HepG2 (cell line): Measurements from ENCODE around the gene NUB1. TPM values are rescaled to one million over a fixed set of nuclear protein-coding genes. Genes with fewer than 3 reads are reported as not detected.

Experiments used
- ATAC-seq: fragments of 200-7000 bp; cut with Tn5 transposase; 3 replicates; pipeline ENCODE4 v1.9.1; 2020; ENCODE audit warnings: mild to moderate bottlenecking, moderate library complexity
- BruUV-seq: library from RNA; stranded (reverse); fragments of 400-500 nt; replicated peaks from 2 replicates; lab custom pipeline; 2021; lab: Mats Ljungman, UMichigan
- CTCF ChIA-PET: fragments of 300-600 bp; formaldehyde crosslinking; extraction: SDS; loops from one replicate; lab custom pipeline; 2021; ENCODE audit warnings: low total read pairs, inconsistent platforms, low intra/inter-chr PET ratio; lab: Yijun Ruan, JAX
- POLR2A ChIA-PET: fragments of 350-600 bp; sonication (Branson Sonifier 250); formaldehyde crosslinking; loops from one replicate; lab custom pipeline; 2020; ENCODE audit warnings: antibody characterized with exemption, inconsistent platforms; lab: Yijun Ruan, JAX
- DNase-seq: peaks from one replicate; pipeline ENCODE4 v3.0.0-alpha.2; 2015; ENCODE audit warnings: low spot score
- FAIRE-seq: peaks from 3 replicates; lab custom pipeline; 2011; peaks lifted over from hg19 to GRCh38; lab: Jason Lieb, UNC
- H2AFZ ChIP-seq: one replicate; pipeline ENCODE4 v1.6.1; 2011; ENCODE audit warnings: low read length, inconsistent platforms
- H3K27ac ChIP-seq: fragments of 300-600 bp; 3 replicates; pipeline ENCODE4 v1.8.0; 2011; ENCODE audit warnings: mixed run types, mild to moderate bottlenecking, mixed read lengths, low read length, inconsistent platforms; ENCODE audit not compliant: insufficient read depth; ENCODE audit errors: extremely low read length
- H3K27me3 ChIP-seq, 2 experiments: fragments of 200-600 bp in 1 of 2; 2 replicates in 1 of 2; 3 replicates in 1 of 2; pipeline versions ENCODE4 v1.6.0 to v1.8.0; 2011; ENCODE audit warnings: low read length in 2 of 2, mild to moderate bottlenecking in 2 of 2, moderate library complexity in 2 of 2, inconsistent platforms in 1 of 2; ENCODE audit not compliant: insufficient read depth in 2 of 2, control insufficient read depth in 1 of 2
- H3K36me3 ChIP-seq, 2 experiments: fragments of 200-600 bp in 1 of 2; replicated peaks in 1 of 2; 2 replicates in 1 of 2; 3 replicates in 1 of 2; pipeline versions ENCODE4 v1.5.1 to v1.8.0; 2011; ENCODE audit warnings: low read length in 2 of 2, inconsistent platforms in 1 of 2; ENCODE audit not compliant: insufficient read depth in 2 of 2, control insufficient read depth in 1 of 2
- H3K4me1 ChIP-seq: 2 replicates; pipeline ENCODE4 v1.5.1; 2012; ENCODE audit warnings: low read length, inconsistent platforms; ENCODE audit not compliant: insufficient read depth
- H3K4me2 ChIP-seq: 2 replicates; pipeline ENCODE4 v1.6.0; 2011; ENCODE audit warnings: low read depth, low read length, inconsistent platforms
- H3K4me3 ChIP-seq, 3 experiments: fragments of 200-600 bp in 1 of 3; sonication (generic), shearing (Covaris generic) in 1 of 3; replicated peaks in 1 of 3; 2 replicates each; pipeline ENCODE4 v1.5.1; 2011 to 2016; ENCODE audit warnings: low read length in 3 of 3, inconsistent platforms in 2 of 3, low read depth in 2 of 3, mild to moderate bottlenecking in 2 of 3, control low read depth in 1 of 3, mixed read lengths in 1 of 3; ENCODE audit not compliant: insufficient read depth in 1 of 3
- H3K79me2 ChIP-seq: one replicate; pipeline ENCODE4 v1.6.1; 2011; ENCODE audit warnings: low read length, inconsistent platforms; ENCODE audit not compliant: insufficient read depth
- H3K9ac ChIP-seq: 2 replicates; pipeline ENCODE4 v1.6.0; 2011; ENCODE audit warnings: mild to moderate bottlenecking, low read depth, low read length, inconsistent platforms; ENCODE audit not compliant: insufficient read depth
- H3K9me3 ChIP-seq: 2 replicates; pipeline ENCODE4 v1.5.1; 2012; ENCODE audit warnings: mild to moderate bottlenecking, low read length
- H4K20me1 ChIP-seq: 2 replicates; pipeline ENCODE4 v1.6.0; 2011; ENCODE audit warnings: inconsistent platforms, mild to moderate bottlenecking, low read length, moderate library complexity; ENCODE audit not compliant: insufficient read depth
- ASH2L ChIP-seq: fragments of 300-600, 200-600 bp; sonication (generic); IDR thresholded peaks from 2 replicates; pipeline ENCODE4 v1.7.0; 2017; ENCODE audit warnings: low read depth, mild to moderate bottlenecking, moderate library complexity, mixed read lengths, low read length; ENCODE audit not compliant: insufficient read length
- DBP ChIP-seq: sonication (generic); formaldehyde crosslinking; IDR thresholded peaks from 2 replicates; pipeline ENCODE4 v1.4.0; 2020; ENCODE audit warnings: missing genetic modification reagents; ENCODE audit errors: not compliant biosample characterization
- E2F5 ChIP-seq: sonication (generic); formaldehyde crosslinking; conservative IDR thresholded peaks from 2 replicates; pipeline ENCODE4 v1.4.0; 2020; ENCODE audit warnings: missing genetic modification reagents
- FOXP1 ChIP-seq, 2 experiments: fragments of 450-650 bp in 1 of 2; IDR thresholded peaks; 2 replicates each; pipeline ENCODE4 v1.6.1; 2017 to 2018; ENCODE audit warnings: antibody characterized with exemption in 1 of 2
- GATA4 ChIP-seq: sonication (generic); IDR thresholded peaks from 2 replicates; pipeline ENCODE4 v1.6.1; 2016; ENCODE audit warnings: antibody characterized with exemption, low read depth, borderline replicate concordance
- IRF9 ChIP-seq: sonication (generic); formaldehyde crosslinking; IDR thresholded peaks from 2 replicates; pipeline ENCODE4 v1.8.0; 2022; ENCODE audit warnings: missing genetic modification reagents, mild to moderate bottlenecking, borderline replicate concordance
- MEF2D ChIP-seq: sonication (generic); formaldehyde crosslinking; IDR thresholded peaks from 2 replicates; pipeline ENCODE4 v1.5.1; 2020; ENCODE audit warnings: mild to moderate bottlenecking, missing genetic modification reagents
- MXD1 ChIP-seq: sonication (generic); formaldehyde crosslinking; IDR thresholded peaks from 2 replicates; pipeline ENCODE4 v1.4.0; 2020; ENCODE audit warnings: mild to moderate bottlenecking, missing genetic modification reagents
- SALL2 ChIP-seq: sonication (generic); formaldehyde crosslinking; IDR thresholded peaks from 2 replicates; pipeline ENCODE4 v1.8.1; 2023; ENCODE audit warnings: mild to moderate bottlenecking, missing genetic modification reagents, inconsistent platforms
- SP4 ChIP-seq: sonication (generic); formaldehyde crosslinking; IDR thresholded peaks from 2 replicates; pipeline ENCODE4 v1.8.1; 2023; ENCODE audit warnings: mild to moderate bottlenecking, missing genetic modification reagents
- SP5 ChIP-seq: IDR thresholded peaks from 2 replicates; pipeline ENCODE4 v1.6.1; 2016; ENCODE audit warnings: low read depth, borderline replicate concordance
- TBX3 ChIP-seq: fragments of 450-650 bp; IDR thresholded peaks from 2 replicates; pipeline ENCODE4 v1.6.1; 2017; ENCODE audit warnings: antibody characterized with exemption, mild to moderate bottlenecking, inconsistent platforms, borderline replicate concordance
- ZNF124 ChIP-seq: sonication (generic); formaldehyde crosslinking; IDR thresholded peaks from 2 replicates; pipeline ENCODE4 v1.4.0; 2020; ENCODE audit warnings: missing genetic modification reagents
- ZNF275 ChIP-seq: sonication (generic); formaldehyde crosslinking; IDR thresholded peaks from 2 replicates; pipeline ENCODE4 v1.8.0; 2022; ENCODE audit warnings: missing genetic modification reagents, mild to moderate bottlenecking, inconsistent platforms, borderline replicate concordance
- ZNF44 ChIP-seq: sonication (generic); formaldehyde crosslinking; IDR thresholded peaks from 2 replicates; pipeline ENCODE4 v1.5.1; 2020; ENCODE audit warnings: mild to moderate bottlenecking, missing genetic modification reagents
- ZNF552 ChIP-seq: sonication (generic); formaldehyde crosslinking; IDR thresholded peaks from 2 replicates; pipeline ENCODE4 v1.9.0; 2022; ENCODE audit warnings: missing genetic modification reagents, mild to moderate bottlenecking, borderline replicate concordance
- ZNF563 ChIP-seq: sonication (generic); formaldehyde crosslinking; IDR thresholded peaks from 2 replicates; pipeline ENCODE4 v1.8.0; 2022; ENCODE audit warnings: mild to moderate bottlenecking, moderate library complexity, missing genetic modification reagents
- ZNF678 ChIP-seq: sonication (generic); formaldehyde crosslinking; IDR thresholded peaks from 2 replicates; pipeline ENCODE4 v1.4.0; 2020; ENCODE audit warnings: mild to moderate bottlenecking, missing genetic modification reagents
- ZNF703 ChIP-seq: sonication (generic); formaldehyde crosslinking; IDR thresholded peaks from 2 replicates; pipeline ENCODE4 v1.5.1; 2020; ENCODE audit warnings: missing genetic modification reagents, mild to moderate bottlenecking, moderate library complexity, borderline replicate concordance
- ZNF775 ChIP-seq: sonication (generic); formaldehyde crosslinking; IDR thresholded peaks from 2 replicates; pipeline ENCODE4 v1.4.0; 2020; ENCODE audit warnings: missing genetic modification reagents, mild to moderate bottlenecking, moderate library complexity, borderline replicate concordance
- WGBS: methylation state at CpG from one replicate; pipeline ENCODE4 v1.1.6; 2017; ENCODE audit warnings: low lambda C conversion rate; 5-methylcytosine and 5-hydroxymethylcytosine counted together
- in situ Hi-C: cut with HindIII; loops from 2 replicates; pipeline ENCODE4 v1.10.0; 2017; ENCODE audit warnings: low pct_unique_long_range_greater_than_20kb; ENCODE audit not compliant: extremely low pct_ligation_motif_present
- intact Hi-C: fragments of 100-400 bp; cut with micrococcal nuclease; formaldehyde crosslinking; loops from one replicate; pipeline ENCODE4 v1.10.0; 2022; ENCODE audit not compliant: unreplicated experiment
- polyA plus RNA-seq, 8 experiments: library from polyadenylated mRNA; depleted of rRNA in 3 of 8; stranded (reverse) in 7 of 8; unstranded in 1 of 8; fragments of >200 nt; fragmentation: Illumina TruSeq in 4 of 8; extraction: Trizol in 4 of 8; gene quantifications; 2 replicates each; pipeline versions ENCODE4 v1.2.1 to v1.2.3, GENCODE V29; 2011 to 2016; ENCODE audit warnings: low read depth in 4 of 8, missing spikeins in 1 of 8, mixed read lengths in 1 of 8; ENCODE audit not compliant: insufficient read depth in 1 of 8
- total RNA-seq, 5 experiments: library from RNA; depleted of rRNA; stranded (reverse); fragments of >200 nt; fragmentation: Illumina TruSeq; extraction: Trizol; gene quantifications; 2 replicates each; pipeline ENCODE4 v1.2.3, GENCODE V29; 2016; ENCODE audit warnings: low read depth in 1 of 5

Gene NUB1
- total and polyA plus RNA-seq, 2 of the 13 experiments (the other 11 are each of a cell fraction or from before 2014, with no cell fraction given): 27.1 to 37.0 TPM

GRCh38 chr7:151313857-151314256, 27.8 kb upstream of the NUB1 start:
- in situ Hi-C loops (no loop called here), intact Hi-C loops (no loop called here)
- no TSS peak for BruUV-seq
- ChIA-PET POLR2A (no interaction called here), CTCF (interaction anchor here (3.7 kb wide), 1 partner anchor 37 kb away, joined by 60 read pairs; no protein-coding TSS in a partner anchor)
- no peak overlapping the region for H3K4me2 ChIP-seq
- no peaks in the 10 kb centered on the region for H4K20me1 ChIP-seq
- FAIRE-seq: no peak
- DNase-seq: no peak
- no peak overlapping the region for H3K9ac ChIP-seq
- ATAC-seq: peak; percentile 18; the same call in 2 of the 3 replicates
- no peaks in the 10 kb centered on the region for H3K36me3 ChIP-seq
- no peak overlapping the region for H2AFZ ChIP-seq
- peaks cover 1 to 4% of the 10 kb centered on the region in 2 experiments; a peak in 1 of 5 replicates for H3K27me3 ChIP-seq
- peaks cover 6% of the 10 kb centered on the region; the same call in 1 of the 2 replicates for H3K4me1 ChIP-seq
- no peak overlapping the region for H3K27ac ChIP-seq
- peaks cover 10% of the 10 kb centered on the region for H3K9me3 ChIP-seq
- TF ChIP-seq ZNF552 (CRISPR knock-in tag): no peak
- TF ChIP-seq TBX3: no peak
- no peak for TF ChIP-seq DBP (CRISPR knock-in tag)
- no peak for TF ChIP-seq E2F5 (CRISPR knock-in tag)
- TF ChIP-seq ZNF775: no peak
- no peak for TF ChIP-seq GATA4
- no peak for TF ChIP-seq ZNF44
- no peak for TF ChIP-seq ZNF678 (CRISPR knock-in tag)
- TF ChIP-seq SALL2 (CRISPR knock-in tag): no peak
- no peak for TF ChIP-seq ZNF563 (CRISPR knock-in tag)
- TF ChIP-seq ASH2L: no peak
- TF ChIP-seq IRF9: no peak
- no peak for TF ChIP-seq SP4
- TF ChIP-seq MXD1 (CRISPR knock-in tag): no peak
- TF ChIP-seq SP5 (CRISPR knock-in tag): no peak
- no peak for TF ChIP-seq MEF2D (CRISPR knock-in tag)
- TF ChIP-seq ZNF275 (CRISPR knock-in tag): no peak
- no peak for TF ChIP-seq ZNF124 (CRISPR knock-in tag)
- TF ChIP-seq ZNF703 (CRISPR knock-in tag): no peak
- no peak for TF ChIP-seq FOXP1 (IDR thresholded peaks at IDR 0.05)
- no peak for TF ChIP-seq FOXP1 (CRISPR knock-in tag; IDR thresholded peaks at IDR 0.05)
- WGBS: 45% methylated on average over 8 of the region's 10 CpGs
- H3K4me3 ChIP-seq: no peak overlapping the region
- no peaks in the 10 kb centered on the region for H3K79me2 ChIP-seq
